ENCODE results near the gene SLF1.

SLF1 gene

DNA sequence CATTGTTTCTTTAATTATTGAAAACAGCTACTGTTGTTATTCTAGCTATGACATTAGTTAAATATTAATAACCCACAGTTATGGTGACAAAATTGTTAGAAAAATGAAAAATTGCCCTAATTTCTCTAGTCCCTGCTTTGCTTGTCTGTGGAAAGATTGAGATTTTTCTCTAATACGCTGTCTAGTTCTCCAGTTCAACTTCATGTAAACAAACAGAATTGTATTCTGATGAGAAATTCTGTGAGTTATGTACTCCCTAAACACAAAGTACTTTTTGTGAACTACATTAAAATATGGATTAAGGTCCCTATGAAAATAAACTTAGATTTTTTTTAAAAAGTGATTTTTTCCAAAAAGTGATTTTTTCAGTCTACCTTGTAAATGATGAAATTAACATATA lies 8.7 kb downstream of the SLF1 start:
- Histone ChIP-seq H3K27ac (ENCODE audit: low read length) (no peak overlapping the region), H3F3A (ENCODE audit: insufficient read depth, low read length) (no peaks in the 10 kb centered on the region), H2AFZ (ENCODE audit: low read length) (no peak overlapping the region), H3K9me3 (replicated peaks; ENCODE audit: insufficient read depth, low read length) (no peaks in the 10 kb centered on the region), H3K9me2 (replicated peaks; ENCODE audit: insufficient read depth, low read length) (no peaks in the 10 kb centered on the region), H3K4me3 (ENCODE audit: low read length) (no peak overlapping the region), H3K36me3 (replicated peaks; ENCODE audit: insufficient read depth, low read length) (no peaks in the 10 kb centered on the region; the same call in 1 of the 2 replicates), H3K4me2 (ENCODE audit: low read depth, low read length) (no peak overlapping the region), H3K27me3 (replicated peaks; ENCODE audit: insufficient read depth, low read length) (no peaks in the 10 kb centered on the region), H3K79me2 (ENCODE audit: low read length) (peaks cover 32% of the 10 kb centered on the region), H3K4me1 (ENCODE audit: low read length) (peaks cover 17% of the 10 kb centered on the region), H4K20me1 (ENCODE audit: insufficient read depth, low read length) (no peaks in the 10 kb centered on the region), H3K9ac (ENCODE audit: low read length) (no peak overlapping the region)
- TF ChIP-seq EZH2 (optimal IDR thresholded peaks at IDR 0.05; ENCODE audit: low read depth, low read length) (no peak), EZH2phosphoT487 (IDR thresholded peaks at IDR 0.05; ENCODE audit: low read length) (no peak), CTCF (IDR thresholded peaks at IDR 0.05; ENCODE audit: low read length) (no peak)
- no peak for DNase-seq

- Histone ChIP-seq H2AFZ (ENCODE audit: low read length) (no peak overlapping the region), H3K27ac (ENCODE audit: low read length) (peak overlapping the region; percentile 32; the same call in 1 of the 2 replicates), H3K9me3 (replicated peaks; ENCODE audit: insufficient read depth, low read length) (no peaks in the 10 kb centered on the region), H3K79me2 (ENCODE audit: low read length) (peaks cover 52% of the 10 kb centered on the region), H3K36me3 (replicated peaks; ENCODE audit: insufficient read depth, low read length) (no peaks in the 10 kb centered on the region; the same call in 1 of the 2 replicates), H4K20me1 (ENCODE audit: insufficient read depth, low read length) (no peaks in the 10 kb centered on the region), H3K4me2 (ENCODE audit: low read depth, low read length) (peak overlapping the region; percentile 71), H3K9me2 (replicated peaks; ENCODE audit: insufficient read depth, low read length) (no peaks in the 10 kb centered on the region), H3K4me3 (ENCODE audit: low read length) (no peak overlapping the region), H3F3A (ENCODE audit: insufficient read depth, low read length) (no peaks in the 10 kb centered on the region), H3K9ac (ENCODE audit: low read length) (no peak overlapping the region), H3K4me1 (ENCODE audit: low read length) (peaks cover 13% of the 10 kb centered on the region), H3K27me3 (replicated peaks; ENCODE audit: insufficient read depth, low read length) (no peaks in the 10 kb centered on the region)
- DNase-seq: peak; percentile 47
- no peak for TF ChIP-seq EZH2phosphoT487 (IDR thresholded peaks at IDR 0.05; ENCODE audit: low read length)
- no peak for TF ChIP-seq CTCF (IDR thresholded peaks at IDR 0.05; ENCODE audit: low read length)
- no peak for TF ChIP-seq EZH2 (optimal IDR thresholded peaks at IDR 0.05; ENCODE audit: low read depth, low read length)
Measured at GRCh38 chr5:94632024-94632423, 13.6 kb downstream of the SLF1 start.

DNA sequence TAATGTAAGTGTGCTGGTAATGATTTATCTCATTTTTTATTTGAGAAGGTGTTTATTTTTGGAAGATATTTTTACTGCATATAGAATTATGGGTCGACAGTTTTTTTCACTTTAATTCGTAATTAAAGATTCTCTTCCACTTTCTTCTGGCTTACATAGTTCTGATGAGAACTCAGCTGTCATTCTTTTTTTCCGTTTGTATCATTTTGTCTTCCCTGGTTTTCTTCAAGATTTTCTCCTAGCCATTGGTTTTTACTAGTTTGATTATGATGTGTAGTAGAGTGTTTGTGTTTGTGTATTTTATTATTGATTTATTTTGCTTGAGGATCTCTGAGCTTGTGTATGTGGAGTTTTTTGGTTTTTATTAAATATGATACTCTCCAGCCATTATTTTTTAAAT lies 21.7 kb downstream of the SLF1 start:
- Histone ChIP-seq H3K79me2 (ENCODE audit: low read length) (peaks cover 53% of the 10 kb centered on the region), H3K9me3 (replicated peaks; ENCODE audit: insufficient read depth, low read length) (no peaks in the 10 kb centered on the region), H3K9me2 (replicated peaks; ENCODE audit: insufficient read depth, low read length) (no peaks in the 10 kb centered on the region), H3K27me3 (replicated peaks; ENCODE audit: insufficient read depth, low read length) (no peaks in the 10 kb centered on the region), H3K9ac (ENCODE audit: low read length) (no peak overlapping the region), H2AFZ (ENCODE audit: low read length) (no peak overlapping the region), H3K4me2 (ENCODE audit: low read depth, low read length) (no peak overlapping the region), H3K4me3 (ENCODE audit: low read length) (no peak overlapping the region), H4K20me1 (ENCODE audit: insufficient read depth, low read length) (no peaks in the 10 kb centered on the region), H3K36me3 (replicated peaks; ENCODE audit: insufficient read depth, low read length) (peaks cover 6% of the 10 kb centered on the region; the same call in 1 of the 2 replicates), H3K4me1 (ENCODE audit: low read length) (no peaks in the 10 kb centered on the region), H3K27ac (ENCODE audit: low read length) (no peak overlapping the region), H3F3A (ENCODE audit: insufficient read depth, low read length) (no peaks in the 10 kb centered on the region)
- DNase-seq: no peak
- no peak for TF ChIP-seq EZH2phosphoT487 (IDR thresholded peaks at IDR 0.05; ENCODE audit: low read length)
- no peak for TF ChIP-seq EZH2 (optimal IDR thresholded peaks at IDR 0.05; ENCODE audit: low read depth, low read length)
- TF ChIP-seq CTCF (IDR thresholded peaks at IDR 0.05; ENCODE audit: low read length): no peak
